GM12874 (cell line): ENCODE results near the gene FAM120AOS.

Experiments used
- TF ChIP-seq, protein P1 (sequence below): IDR thresholded peaks from 2 replicates; pipeline ENCODE4 v1.5.1; 2011; ENCODE audit warnings: low read depth, mild to moderate bottlenecking, control low read depth, low read length, moderate library complexity; ENCODE audit not compliant: insufficient read depth

FAM120AOS gene

DNA sequence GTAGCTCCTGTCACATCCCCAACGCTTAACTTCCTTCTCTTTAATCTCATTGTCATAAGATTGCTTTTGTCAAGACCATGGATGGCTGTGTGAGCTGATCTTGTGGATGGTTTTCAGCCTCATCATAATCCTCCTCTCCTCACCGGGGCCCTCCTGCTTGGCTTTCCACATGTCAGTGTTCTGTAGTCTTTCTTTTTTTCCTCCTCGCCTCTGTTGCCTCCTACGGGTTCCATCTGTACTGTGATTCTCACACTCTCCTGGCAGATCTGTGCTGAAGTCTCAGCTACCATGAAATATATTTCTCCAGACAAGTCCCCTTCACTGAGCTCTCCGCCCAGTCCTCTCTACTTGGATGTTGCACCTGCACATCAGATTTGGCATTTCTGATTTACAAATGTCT, 34.9 kb upstream of the FAM120AOS start:
- TF ChIP-seq, protein P1, sequence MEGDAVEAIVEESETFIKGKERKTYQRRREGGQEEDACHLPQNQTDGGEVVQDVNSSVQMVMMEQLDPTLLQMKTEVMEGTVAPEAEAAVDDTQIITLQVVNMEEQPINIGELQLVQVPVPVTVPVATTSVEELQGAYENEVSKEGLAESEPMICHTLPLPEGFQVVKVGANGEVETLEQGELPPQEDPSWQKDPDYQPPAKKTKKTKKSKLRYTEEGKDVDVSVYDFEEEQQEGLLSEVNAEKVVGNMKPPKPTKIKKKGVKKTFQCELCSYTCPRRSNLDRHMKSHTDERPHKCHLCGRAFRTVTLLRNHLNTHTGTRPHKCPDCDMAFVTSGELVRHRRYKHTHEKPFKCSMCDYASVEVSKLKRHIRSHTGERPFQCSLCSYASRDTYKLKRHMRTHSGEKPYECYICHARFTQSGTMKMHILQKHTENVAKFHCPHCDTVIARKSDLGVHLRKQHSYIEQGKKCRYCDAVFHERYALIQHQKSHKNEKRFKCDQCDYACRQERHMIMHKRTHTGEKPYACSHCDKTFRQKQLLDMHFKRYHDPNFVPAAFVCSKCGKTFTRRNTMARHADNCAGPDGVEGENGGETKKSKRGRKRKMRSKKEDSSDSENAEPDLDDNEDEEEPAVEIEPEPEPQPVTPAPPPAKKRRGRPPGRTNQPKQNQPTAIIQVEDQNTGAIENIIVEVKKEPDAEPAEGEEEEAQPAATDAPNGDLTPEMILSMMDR, result no peak

DNA sequence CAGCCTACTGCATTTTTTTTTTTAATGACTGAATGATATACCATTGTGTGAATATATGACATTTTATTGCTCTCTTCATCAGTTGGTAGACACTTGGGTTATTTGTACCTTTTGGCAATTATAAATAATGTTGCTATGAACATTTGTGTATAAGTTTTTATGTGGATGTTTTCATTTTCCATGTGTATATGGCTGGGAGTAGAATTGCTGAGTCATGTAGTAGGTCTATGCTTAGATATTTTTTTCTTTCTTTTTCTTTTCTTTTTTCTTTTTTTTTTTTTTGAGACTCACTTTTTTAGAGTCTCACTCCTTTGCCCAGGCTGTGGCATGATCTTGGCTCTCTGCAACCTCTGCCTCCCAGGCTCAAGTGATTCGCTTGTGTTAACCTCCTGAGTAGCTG, 32.9 kb upstream of the FAM120AOS start:
- TF ChIP-seq, protein P1, result no peak

DNA sequence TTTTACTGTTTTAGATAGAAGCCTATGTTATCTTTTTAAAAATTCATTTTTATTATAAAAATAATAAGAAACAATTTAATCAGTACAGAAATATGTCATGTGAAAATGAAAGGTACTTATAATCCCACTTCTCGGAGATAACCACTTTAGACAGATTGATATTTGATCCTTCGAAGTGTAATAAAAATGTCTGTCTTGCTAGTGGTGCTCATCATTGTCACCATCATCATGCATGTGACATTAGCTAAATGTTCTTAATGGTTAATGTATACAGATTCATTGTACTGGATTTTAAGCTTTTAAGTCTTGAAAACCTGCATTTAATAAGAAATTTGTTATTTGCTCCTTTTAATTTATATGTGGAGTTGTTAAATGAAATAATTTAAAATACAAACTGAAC, 30.1 kb upstream of the FAM120AOS start:
- TF ChIP-seq, protein P1, result no peak

DNA sequence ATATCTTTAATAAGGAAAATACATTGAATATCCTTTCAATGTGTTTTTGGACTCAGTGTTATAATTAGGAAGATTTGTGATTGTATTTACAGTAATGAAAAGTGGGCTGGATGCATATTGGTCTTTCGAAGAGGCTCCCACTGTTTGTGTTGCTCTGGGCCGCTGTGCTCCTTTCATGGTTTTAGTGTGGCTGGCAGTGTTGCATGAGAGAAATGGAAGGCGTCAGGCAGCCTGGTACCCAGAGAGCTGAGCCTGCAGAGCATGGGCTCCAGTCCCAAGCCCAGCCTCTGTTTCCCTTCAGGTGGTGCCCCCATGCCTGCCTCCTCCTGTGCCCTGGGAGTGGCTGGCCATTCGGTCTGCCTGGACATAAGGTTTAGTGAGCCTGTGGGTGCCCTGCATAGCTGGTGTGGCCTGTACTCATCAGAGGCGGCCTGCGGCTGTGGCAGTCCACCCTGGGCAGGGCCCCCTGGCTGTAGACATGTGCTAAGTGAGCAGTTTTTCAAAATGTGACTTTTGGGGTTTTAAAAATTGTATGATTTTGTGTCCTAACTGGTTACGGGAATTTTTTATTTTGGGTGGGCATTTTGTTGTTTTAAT, 27.4 kb upstream of the FAM120AOS start:
- TF ChIP-seq, protein P1, result no peak

DNA sequence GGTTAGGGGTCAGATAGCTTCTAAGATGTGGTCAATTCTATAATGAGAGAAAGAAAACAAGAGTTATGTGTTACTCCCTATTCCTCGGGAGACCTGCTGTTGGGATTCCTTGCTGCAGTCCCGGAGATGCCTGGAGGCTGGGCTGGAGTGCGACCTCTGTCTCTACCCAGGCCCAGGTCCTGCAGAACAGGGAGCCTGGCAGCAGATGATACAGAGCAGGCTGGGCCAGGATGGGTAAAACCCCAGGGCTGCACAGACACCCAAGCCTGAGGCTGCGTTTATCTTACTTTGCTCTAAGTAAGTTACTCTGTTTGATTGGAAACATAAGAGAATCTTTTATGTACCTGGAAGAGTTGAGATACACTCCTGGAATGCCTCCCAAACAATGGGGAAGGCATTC, 26.9 kb upstream of the FAM120AOS start:
- TF ChIP-seq, protein P1, result no peak

DNA sequence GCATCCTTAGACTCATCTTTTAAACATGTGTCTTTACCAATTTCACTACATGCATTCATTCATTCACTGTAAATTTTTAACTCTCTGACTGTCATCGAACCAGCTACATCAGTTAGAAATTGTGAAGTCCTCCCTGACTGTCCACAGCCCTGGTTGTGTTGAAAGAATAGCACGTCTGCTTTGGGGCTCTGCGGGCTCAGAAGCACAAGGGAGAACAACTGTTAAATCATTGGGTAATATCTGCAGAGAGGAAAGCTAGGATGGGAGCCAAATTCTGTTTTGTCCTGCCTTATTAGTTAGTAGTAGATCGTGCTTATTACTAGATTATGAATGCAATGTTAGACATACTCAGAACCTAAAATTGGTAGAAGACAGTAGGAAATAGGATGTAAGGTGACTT, 26.3 kb upstream of the FAM120AOS start:
- TF ChIP-seq, protein P1, result no peak

DNA sequence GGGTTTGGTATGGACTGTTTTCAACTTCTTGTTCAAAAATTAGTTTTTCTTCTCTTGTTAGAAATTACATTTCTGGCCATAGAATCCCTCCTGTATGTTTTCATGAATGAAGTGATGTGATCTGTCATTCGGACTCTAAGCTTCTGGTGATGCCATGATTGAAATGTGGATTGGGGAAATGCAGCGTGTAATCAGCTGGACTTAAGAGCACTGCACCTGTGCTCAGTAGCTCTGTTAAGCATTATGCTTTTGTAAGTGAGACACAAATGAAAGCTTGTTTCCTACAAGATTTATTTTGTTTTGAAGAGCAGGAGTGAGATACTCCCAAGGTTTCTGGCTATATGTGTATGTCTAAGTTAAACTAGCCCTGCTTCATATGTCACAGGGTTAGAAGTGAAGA, 24.0 kb upstream of the FAM120AOS start:
- TF ChIP-seq, protein P1, result no peak
